BLaER1 treated with 17β-estradiol and CSF1 and Interleukin-3, amounts not matched to agents 10 nM and 100 nM (cell line): ENCODE data around the gene ALDOC.
A peak's percentile ranks its signal among the peaks of the same experiment; 100 is the strongest.

Experiments
- H3K27ac ChIP-seq, 11 experiments: shearing (Covaris generic); formaldehyde crosslinking; 2 replicates each; pipeline ENCODE4 v1.8.1; 2022
- H3K27me3 ChIP-seq, 11 experiments: shearing (Covaris generic); formaldehyde crosslinking; 2 replicates each; pipeline ENCODE4 v1.8.1; 2022
- H3K36me3 ChIP-seq, 11 experiments: shearing (Covaris generic); formaldehyde crosslinking; 2 replicates each; pipeline ENCODE4 v1.8.1; 2022
- H3K4me1 ChIP-seq, 10 experiments: shearing (Covaris generic); formaldehyde crosslinking; 2 replicates each; pipeline ENCODE4 v1.8.1; 2022
- H3K4me2 ChIP-seq, 11 experiments: shearing (Covaris generic); formaldehyde crosslinking; 2 replicates each; pipeline ENCODE4 v1.8.1; 2022
- H3K4me3 ChIP-seq, 10 experiments: shearing (Covaris generic); formaldehyde crosslinking; 2 replicates each; pipeline ENCODE4 v1.8.1; 2022
- H3K9ac ChIP-seq, 11 experiments: shearing (Covaris generic); formaldehyde crosslinking; 2 replicates each; pipeline ENCODE4 v1.8.1; 2022
- H3K9me3 ChIP-seq, 11 experiments: shearing (Covaris generic); formaldehyde crosslinking; replicated peaks in 1 of 11; 2 replicates each; pipeline ENCODE4 v1.8.1; 2022
- H4K20me1 ChIP-seq, 11 experiments: shearing (Covaris generic); formaldehyde crosslinking; 2 replicates each; pipeline ENCODE4 v1.8.1; 2022
- Cebpa-rat ChIP-seq, 11 experiments: shearing (Covaris generic); IDR thresholded peaks; 2 replicates each; pipeline ENCODE4 v1.8.1; 2022

ALDOC gene

GRCh38 chr17:28537219-28537610 lies 39.5 kb downstream of the ALDOC start:
- H3K4me3 ChIP-seq = no peak overlapping the region
- no peak overlapping the region for H3K9ac ChIP-seq
- H3K27me3 ChIP-seq = no peaks in the 10 kb centered on the region
- peaks cover 0 to 15% (median 8%) of the 10 kb centered on the region in 10 experiments; a peak in 11 of 20 replicates for H3K4me1 ChIP-seq
- H4K20me1 ChIP-seq = no peaks in the 10 kb centered on the region
- no peaks in the 10 kb centered on the region for H3K9me3 ChIP-seq
- TF ChIP-seq Cebpa-rat (IDR thresholded peaks at IDR 0.05) = no peak
- no peaks in the 10 kb centered on the region for H3K36me3 ChIP-seq
- no peak overlapping the region for H3K27ac ChIP-seq
- H3K4me2 ChIP-seq = no peak overlapping the region

GRCh38 chr17:28536532-28537218 lies 40.0 kb downstream of the ALDOC start:
- H3K27me3 ChIP-seq = no peaks in the 10 kb centered on the region
- H3K4me3 ChIP-seq = no peak overlapping the region
- no peak overlapping the region for H3K4me2 ChIP-seq
- no peak overlapping the region for H3K9ac ChIP-seq
- no peak for TF ChIP-seq Cebpa-rat (IDR thresholded peaks at IDR 0.05)
- no peak overlapping the region for H3K27ac ChIP-seq
- H4K20me1 ChIP-seq = no peaks in the 10 kb centered on the region
- peaks cover 0 to 13% (median 8%) of the 10 kb centered on the region in 10 experiments; a peak in 11 of 20 replicates for H3K4me1 ChIP-seq
- H3K36me3 ChIP-seq = no peaks in the 10 kb centered on the region
- no peaks in the 10 kb centered on the region for H3K9me3 ChIP-seq

- no peak overlapping the region for H3K9ac ChIP-seq
- peaks cover 0 to 12% (median 8%) of the 10 kb centered on the region in 10 experiments; a peak in 10 of 20 replicates for H3K4me1 ChIP-seq
- H3K4me3 ChIP-seq = no peak overlapping the region
- H3K4me2 ChIP-seq = no peak overlapping the region
- no peaks in the 10 kb centered on the region for H4K20me1 ChIP-seq
- no peaks in the 10 kb centered on the region for H3K27me3 ChIP-seq
- no peaks in the 10 kb centered on the region for H3K9me3 ChIP-seq
- H3K36me3 ChIP-seq = no peaks in the 10 kb centered on the region
- no peak overlapping the region for H3K27ac ChIP-seq
- TF ChIP-seq Cebpa-rat (IDR thresholded peaks at IDR 0.05) = no peak
These were observed 41.8 kb downstream of the ALDOC start for GRCh38 chr17:28534740-28535375.

GRCh38 chr17:28533091-28533807 lies 43.4 kb downstream of the ALDOC start:
- Histone ChIP-seq H3K4me2 (peak overlapping the region in 6 of 11 experiments; percentile 5 to 50 (median 32); a peak in 10 of 22 replicates), H3K9me3 (no peaks in the 10 kb centered on the region), H3K4me3 (no peak overlapping the region), H3K4me1 (peaks cover 10 to 27% (median 19%) of the 10 kb centered on the region in 10 experiments; a peak in 18 of 20 replicates), H3K9ac (no peak overlapping the region), H3K36me3 (no peaks in the 10 kb centered on the region), H3K27ac (no peak overlapping the region), H4K20me1 (no peaks in the 10 kb centered on the region; a peak in 1 of 22 replicates), H3K27me3 (no peaks in the 10 kb centered on the region)
- TF ChIP-seq Cebpa-rat (IDR thresholded peaks at IDR 0.05) = no peak

- H3K4me3 ChIP-seq = no peak overlapping the region
- H3K9me3 ChIP-seq = no peaks in the 10 kb centered on the region
- H3K27me3 ChIP-seq = no peaks in the 10 kb centered on the region
- H4K20me1 ChIP-seq = no peaks in the 10 kb centered on the region; a peak in 1 of 22 replicates
- H3K4me1 ChIP-seq = peaks cover 10 to 31% (median 21%) of the 10 kb centered on the region in 10 experiments; a peak in 19 of 20 replicates
- H3K9ac ChIP-seq = no peak overlapping the region
- H3K36me3 ChIP-seq = no peaks in the 10 kb centered on the region
- TF ChIP-seq Cebpa-rat (IDR thresholded peaks at IDR 0.05) = no peak
- H3K4me2 ChIP-seq = peak overlapping the region in 5 of 11 experiments; percentile 5 to 50 (median 36); a peak in 9 of 22 replicates
- no peak overlapping the region for H3K27ac ChIP-seq
These were observed 44.4 kb downstream of the ALDOC start for GRCh38 chr17:28532050-28532960.

- Histone ChIP-seq H3K4me1 (peaks cover 15 to 43% (median 30%) of the 10 kb centered on the region in 10 experiments), H3K27me3 (no peaks in the 10 kb centered on the region), H4K20me1 (no peaks in the 10 kb centered on the region; a peak in 1 of 22 replicates), H3K9ac (no peak overlapping the region), H3K4me3 (no peak overlapping the region), H3K4me2 (no peak overlapping the region), H3K36me3 (no peaks in the 10 kb centered on the region), H3K27ac (no peak overlapping the region), H3K9me3 (no peaks in the 10 kb centered on the region)
- TF ChIP-seq Cebpa-rat (IDR thresholded peaks at IDR 0.05) = no peak
These were observed 45.8 kb downstream of the ALDOC start for GRCh38 chr17:28530926-28531325.

GRCh38 chr17:28530250-28530649 lies 46.4 kb downstream of the ALDOC start:
- TF ChIP-seq Cebpa-rat (IDR thresholded peaks at IDR 0.05) = no peak
- no peak overlapping the region for H3K9ac ChIP-seq

GRCh38 chr17:28529013-28529400 lies 47.7 kb downstream of the ALDOC start:
- no peak overlapping the region for H3K27ac ChIP-seq
- no peaks in the 10 kb centered on the region for H3K27me3 ChIP-seq
- H3K9me3 ChIP-seq = no peaks in the 10 kb centered on the region

More at GRCh38 chr17:28530250-28530649, 46.4 kb downstream of the ALDOC start:
- Histone ChIP-seq H3K27me3 (no peaks in the 10 kb centered on the region), H4K20me1 (no peaks in the 10 kb centered on the region; a peak in 1 of 22 replicates), H3K4me3 (no peak overlapping the region), H3K36me3 (no peaks in the 10 kb centered on the region), H3K4me1 (peaks cover 15 to 43% (median 30%) of the 10 kb centered on the region in 10 experiments), H3K9me3 (no peaks in the 10 kb centered on the region), H3K27ac (no peak overlapping the region), H3K4me2 (no peak overlapping the region)

More at GRCh38 chr17:28529013-28529400, 47.7 kb downstream of the ALDOC start:
- Histone ChIP-seq H3K4me1 (peaks cover 15 to 43% (median 30%) of the 10 kb centered on the region in 10 experiments), H3K4me2 (peak overlapping the region in 5 of 11 experiments; percentile 7 to 30 (median 20); a peak in 5 of 22 replicates), H3K9ac (no peak overlapping the region), H3K36me3 (no peaks in the 10 kb centered on the region), H4K20me1 (no peaks in the 10 kb centered on the region; a peak in 1 of 22 replicates), H3K4me3 (no peak overlapping the region)
- TF ChIP-seq Cebpa-rat (IDR thresholded peaks at IDR 0.05) = no peak
